HG02943 (cell line): Measurements from ENCODE around the gene SPTBN1.

Experiments used
- ATAC-seq: cut with Tn5 transposase; IDR thresholded peaks from one replicate; pipeline ENCODE4 v1.9.1; 2021; ENCODE audit warnings: mild to moderate bottlenecking, low read depth, moderate library complexity; ENCODE audit not compliant: unreplicated experiment

Gene SPTBN1

GRCh38 chr2:54620948-54621347 lies 164.8 kb downstream of the SPTBN1 start:
- ATAC-seq, result no peak

- no peak for ATAC-seq
Observed at GRCh38 chr2:54624591-54625071, 168.5 kb downstream of the SPTBN1 start.

DNA sequence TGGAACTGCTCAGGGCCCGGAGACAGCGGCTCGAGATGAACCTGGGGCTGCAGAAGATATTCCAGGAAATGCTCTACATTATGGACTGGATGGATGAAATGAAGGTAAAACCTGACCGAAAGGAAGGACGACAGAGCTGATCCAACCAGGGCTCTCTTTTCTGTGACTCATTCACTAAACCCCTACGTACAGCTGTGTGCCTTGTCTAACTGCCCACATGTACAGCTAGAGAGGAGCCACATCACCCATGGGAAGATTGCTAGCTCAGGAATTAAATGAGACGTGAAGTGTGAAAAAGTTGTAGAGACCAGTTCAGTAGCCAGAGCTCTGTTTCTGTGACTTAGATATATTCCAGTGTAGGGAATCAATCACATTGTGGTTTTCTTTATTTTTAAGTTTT lies 170.0 kb downstream of the SPTBN1 start:
- ATAC-seq, result no peak

- no peak for ATAC-seq
Observed at GRCh38 chr2:54626884-54627283, 170.8 kb downstream of the SPTBN1 start.

DNA sequence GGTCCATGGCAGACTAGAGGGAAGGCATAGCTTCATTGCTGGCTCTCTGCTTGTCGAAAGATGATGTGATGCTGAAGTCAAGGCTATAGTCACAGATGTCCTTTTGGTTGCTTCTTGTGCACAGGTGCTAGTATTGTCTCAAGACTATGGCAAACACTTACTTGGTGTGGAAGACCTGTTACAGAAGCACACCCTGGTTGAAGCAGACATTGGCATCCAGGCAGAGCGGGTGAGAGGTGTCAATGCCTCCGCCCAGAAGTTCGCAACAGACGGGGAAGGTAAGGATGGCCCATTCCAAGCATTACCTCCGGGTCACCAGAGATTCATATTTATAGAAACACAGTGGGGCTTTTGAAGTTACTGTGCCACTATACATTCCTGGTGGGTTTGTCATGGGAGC lies 171.8 kb downstream of the SPTBN1 start:
- no peak for ATAC-seq

DNA sequence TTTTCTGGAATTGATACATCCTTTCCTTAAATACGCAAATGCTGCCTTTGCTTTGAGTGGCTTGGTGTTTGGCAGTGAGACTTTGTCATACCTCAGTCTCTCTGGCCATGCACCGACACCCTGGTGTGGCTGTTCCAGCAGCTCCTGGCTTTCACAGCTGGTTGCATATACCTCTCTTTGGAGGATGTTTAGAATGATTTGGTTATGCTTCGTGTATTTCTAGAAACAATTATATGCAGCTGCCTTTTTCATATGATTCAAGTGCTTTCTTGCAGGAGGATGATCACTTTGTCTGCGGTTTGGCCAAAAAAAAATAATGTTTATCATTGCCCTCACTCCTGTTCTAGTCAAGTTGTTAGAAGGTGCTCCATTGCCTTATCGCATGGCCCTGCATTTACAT lies 172.3 kb downstream of the SPTBN1 start:
- no peak for ATAC-seq

DNA sequence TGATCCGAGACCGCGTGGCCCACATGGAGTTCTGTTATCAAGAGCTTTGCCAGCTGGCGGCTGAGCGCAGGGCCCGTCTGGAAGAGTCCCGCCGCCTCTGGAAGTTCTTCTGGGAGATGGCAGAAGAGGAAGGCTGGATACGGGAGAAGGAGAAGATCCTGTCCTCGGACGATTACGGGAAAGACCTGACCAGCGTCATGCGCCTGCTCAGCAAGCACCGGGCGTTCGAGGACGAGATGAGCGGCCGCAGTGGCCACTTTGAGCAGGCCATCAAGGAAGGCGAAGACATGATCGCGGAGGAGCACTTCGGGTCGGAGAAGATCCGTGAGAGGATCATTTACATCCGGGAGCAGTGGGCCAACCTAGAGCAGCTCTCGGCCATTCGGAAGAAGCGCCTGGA lies 172.8 kb downstream of the SPTBN1 start:
- ATAC-seq, result no peak

DNA sequence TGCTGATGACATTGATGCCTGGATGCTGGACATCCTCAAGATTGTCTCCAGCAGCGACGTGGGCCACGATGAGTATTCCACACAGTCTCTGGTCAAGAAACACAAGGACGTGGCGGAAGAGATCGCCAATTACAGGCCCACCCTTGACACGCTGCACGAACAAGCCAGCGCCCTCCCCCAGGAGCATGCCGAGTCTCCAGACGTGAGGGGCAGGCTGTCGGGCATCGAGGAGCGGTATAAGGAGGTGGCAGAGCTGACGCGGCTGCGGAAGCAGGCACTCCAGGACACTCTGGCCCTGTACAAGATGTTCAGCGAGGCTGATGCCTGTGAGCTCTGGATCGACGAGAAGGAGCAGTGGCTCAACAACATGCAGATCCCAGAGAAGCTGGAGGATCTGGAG lies 173.3 kb downstream of the SPTBN1 start:
- ATAC-seq, result no peak

DNA sequence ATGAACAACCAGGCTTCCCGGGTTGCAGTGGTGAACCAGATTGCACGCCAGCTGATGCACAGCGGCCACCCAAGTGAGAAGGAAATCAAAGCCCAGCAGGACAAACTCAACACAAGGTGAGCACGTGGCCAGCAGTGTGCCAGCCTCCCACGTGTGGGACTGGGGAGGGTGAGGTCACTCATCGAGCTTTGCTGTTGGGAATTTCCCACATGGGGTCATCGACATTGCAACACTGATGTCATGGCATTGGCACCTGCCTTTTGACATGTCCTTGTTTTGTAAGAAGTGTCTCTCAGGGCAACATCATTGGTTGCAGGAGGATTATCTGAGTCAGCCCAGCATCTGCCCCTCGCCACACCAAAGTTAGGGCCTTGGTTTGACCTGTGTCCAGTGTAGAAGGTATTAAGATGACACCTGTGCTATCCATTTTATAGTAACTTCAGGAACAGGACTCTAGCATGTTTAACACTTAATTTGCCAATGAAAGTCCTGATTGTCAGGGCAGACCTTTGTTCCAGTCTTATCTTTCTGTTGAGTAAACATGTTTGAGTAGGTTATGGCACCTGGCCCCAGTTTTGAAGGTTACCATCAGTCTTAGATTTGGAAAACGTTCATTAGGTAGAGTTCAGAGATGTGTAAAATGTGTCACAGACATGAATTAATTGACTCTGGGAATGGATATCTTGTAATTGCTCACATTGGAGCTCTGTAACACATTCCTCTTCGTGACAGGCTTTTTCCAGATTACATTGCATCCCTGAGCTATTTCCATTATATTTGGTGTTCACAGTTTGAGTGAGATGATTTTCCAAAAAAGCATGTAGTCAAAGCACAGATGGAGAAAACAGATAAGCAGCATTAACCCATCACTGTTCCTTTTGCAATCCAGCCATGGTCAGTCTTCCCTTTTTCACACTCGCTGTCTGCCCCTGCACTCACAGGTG lies 174.1 kb downstream of the SPTBN1 start:
- no peak for ATAC-seq

GRCh38 chr2:54630858-54631497 lies 174.9 kb downstream of the SPTBN1 start:
- ATAC-seq, result no peak

GRCh38 chr2:54631755-54632154 lies 175.6 kb downstream of the SPTBN1 start:
- ATAC-seq, result no peak

GRCh38 chr2:54632733-54633692 lies 176.9 kb downstream of the SPTBN1 start:
- no peak for ATAC-seq

DNA sequence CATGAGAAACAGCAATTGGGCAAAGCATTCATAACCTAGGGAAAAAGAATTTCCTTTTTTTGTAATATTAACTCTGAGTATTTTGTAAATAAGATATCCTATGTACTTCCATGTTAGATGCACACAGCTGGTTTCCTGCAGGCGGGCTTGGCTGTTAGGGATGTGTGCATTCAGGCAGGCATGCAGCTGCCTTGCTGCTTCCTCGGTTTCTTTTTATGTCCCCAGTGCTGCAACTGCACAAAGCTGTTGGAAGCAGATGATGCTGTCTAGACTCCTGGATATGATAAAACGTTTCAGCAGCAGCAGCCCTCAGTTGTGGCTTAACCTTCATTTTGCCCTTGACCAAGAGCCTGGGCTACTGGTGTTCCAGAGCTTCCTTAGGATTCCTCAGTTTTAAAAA lies 177.9 kb downstream of the SPTBN1 start:
- no peak for ATAC-seq

- ATAC-seq, result peak; percentile 74
Observed at GRCh38 chr2:54634564-54635511, 178.7 kb downstream of the SPTBN1 start.

GRCh38 chr2:54635554-54636152 lies 179.5 kb downstream of the SPTBN1 start:
- ATAC-seq, result no peak

- ATAC-seq, result no peak
Observed at GRCh38 chr2:54636415-54637139, 180.4 kb downstream of the SPTBN1 start.

- ATAC-seq, result no peak
Observed at GRCh38 chr2:54638103-54638502, 182.0 kb downstream of the SPTBN1 start.

GRCh38 chr2:54638774-54639187 lies 182.7 kb downstream of the SPTBN1 start:
- no peak for ATAC-seq
